HG03378 (cell line): Measurements from ENCODE around the gene TCP11L1.

ENCODE experiments used
- ATAC-seq: cut with Tn5 transposase; IDR thresholded peaks from one replicate; pipeline ENCODE4 v1.9.1; 2021; ENCODE audit warnings: mild to moderate bottlenecking, moderate library complexity; ENCODE audit not compliant: unreplicated experiment

Gene TCP11L1, protein sequence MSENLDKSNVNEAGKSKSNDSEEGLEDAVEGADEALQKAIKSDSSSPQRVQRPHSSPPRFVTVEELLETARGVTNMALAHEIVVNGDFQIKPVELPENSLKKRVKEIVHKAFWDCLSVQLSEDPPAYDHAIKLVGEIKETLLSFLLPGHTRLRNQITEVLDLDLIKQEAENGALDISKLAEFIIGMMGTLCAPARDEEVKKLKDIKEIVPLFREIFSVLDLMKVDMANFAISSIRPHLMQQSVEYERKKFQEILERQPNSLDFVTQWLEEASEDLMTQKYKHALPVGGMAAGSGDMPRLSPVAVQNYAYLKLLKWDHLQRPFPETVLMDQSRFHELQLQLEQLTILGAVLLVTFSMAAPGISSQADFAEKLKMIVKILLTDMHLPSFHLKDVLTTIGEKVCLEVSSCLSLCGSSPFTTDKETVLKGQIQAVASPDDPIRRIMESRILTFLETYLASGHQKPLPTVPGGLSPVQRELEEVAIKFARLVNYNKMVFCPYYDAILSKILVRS

DNA sequence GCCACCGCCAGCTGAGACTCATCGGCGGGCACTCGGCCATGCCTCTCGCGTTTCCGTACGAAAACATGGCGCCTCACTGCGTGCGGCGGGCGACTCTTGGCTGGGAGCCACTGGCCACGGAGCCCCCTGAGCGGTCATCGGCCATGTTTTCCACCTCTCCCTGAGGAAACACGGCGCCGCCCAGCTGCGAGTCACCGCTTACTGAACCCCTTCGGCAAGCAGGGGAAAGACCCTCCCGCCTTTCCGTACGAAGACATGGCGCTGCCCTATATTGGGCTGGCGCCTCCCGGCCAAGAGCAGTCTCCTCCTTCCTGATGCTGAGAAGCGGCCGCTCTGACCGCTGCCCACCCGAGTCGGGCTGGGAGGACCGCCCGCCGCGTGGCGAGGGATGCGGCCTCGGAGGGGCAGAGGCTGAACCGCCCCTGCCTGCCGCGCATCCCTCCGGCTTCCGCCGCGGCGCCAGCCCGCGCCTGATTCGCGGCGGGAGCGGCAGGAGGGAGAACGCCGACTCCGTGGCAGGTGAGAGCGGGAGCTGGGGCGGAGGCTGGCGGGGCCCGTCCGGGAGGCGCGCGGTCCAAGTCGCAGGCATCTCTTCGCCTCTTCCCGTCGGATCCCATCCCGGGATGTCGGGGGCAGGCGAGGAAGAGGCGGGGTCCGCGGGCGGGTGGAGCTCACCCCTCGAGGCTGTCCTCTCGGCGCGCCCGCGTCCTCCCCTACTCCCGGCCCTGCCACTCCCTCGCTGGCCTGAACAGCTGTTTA, at the start of gene TCP11L1:
TCP11L1 (plus strand) TSS at position 299 of the 759 bp plus-strand sequence. CDS start 4,202 bp downstream, outside the sequence.
- peak; percentile 72 for ATAC-seq

DNA sequence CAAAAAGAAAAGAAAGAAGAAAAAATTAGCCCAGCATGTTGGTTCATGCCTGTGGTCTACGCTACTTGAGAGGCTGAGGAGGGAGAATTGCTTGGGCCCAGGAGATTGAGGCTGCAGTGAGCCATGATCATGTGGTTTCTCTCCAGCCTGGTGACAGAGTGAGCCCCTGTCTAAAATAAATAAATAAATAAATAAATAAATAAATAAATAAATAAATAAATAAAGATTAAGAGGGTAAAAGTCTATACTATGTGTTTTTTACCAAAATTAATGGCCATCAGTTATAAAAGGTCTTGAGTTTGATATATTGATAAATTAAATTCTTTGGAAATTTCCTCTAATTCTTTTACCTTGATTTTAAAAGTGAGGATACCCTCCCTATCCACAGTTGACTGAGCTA, 48.9 kb upstream of the TCP11L1 start:
- no peak for ATAC-seq

DNA sequence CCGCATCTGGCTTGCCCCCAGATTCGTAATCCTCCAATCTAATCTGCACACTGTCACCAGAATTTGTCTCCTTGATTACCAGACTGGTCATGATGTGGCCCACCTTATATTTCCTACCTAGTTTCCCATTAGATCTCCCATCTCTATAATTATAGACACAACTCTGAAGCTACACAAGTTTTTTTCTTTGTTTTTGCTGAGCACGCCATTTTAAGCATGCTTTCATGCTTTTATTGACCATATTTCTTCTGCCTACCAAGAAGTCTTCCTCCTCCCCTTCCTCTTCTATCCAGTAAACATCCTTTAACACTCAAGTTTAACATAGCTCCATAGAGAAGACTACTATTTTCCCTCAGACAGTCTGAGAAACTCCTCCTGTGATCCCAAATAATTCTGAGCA, 47.9 kb upstream of the TCP11L1 start:
- ATAC-seq: no peak

DNA sequence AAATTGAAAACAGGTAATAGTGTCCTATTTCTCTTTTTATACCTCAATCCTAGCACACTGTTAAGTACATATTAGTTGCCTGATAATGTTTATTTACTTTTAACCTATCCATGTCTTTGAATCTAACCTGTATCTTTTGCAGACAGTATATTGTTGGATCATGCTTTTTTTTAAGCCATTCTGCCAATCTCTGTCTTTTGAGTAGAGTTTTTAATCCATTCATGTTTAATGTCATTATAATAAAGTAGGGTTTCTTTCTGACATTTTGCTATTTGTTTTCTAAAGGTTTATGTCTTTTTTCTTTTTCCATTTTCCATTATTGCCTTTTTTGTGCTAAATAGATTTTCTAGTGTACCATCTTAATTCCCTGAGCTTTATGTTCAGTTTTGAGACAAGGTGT, 47.5 kb upstream of the TCP11L1 start:
- ATAC-seq: no peak

DNA sequence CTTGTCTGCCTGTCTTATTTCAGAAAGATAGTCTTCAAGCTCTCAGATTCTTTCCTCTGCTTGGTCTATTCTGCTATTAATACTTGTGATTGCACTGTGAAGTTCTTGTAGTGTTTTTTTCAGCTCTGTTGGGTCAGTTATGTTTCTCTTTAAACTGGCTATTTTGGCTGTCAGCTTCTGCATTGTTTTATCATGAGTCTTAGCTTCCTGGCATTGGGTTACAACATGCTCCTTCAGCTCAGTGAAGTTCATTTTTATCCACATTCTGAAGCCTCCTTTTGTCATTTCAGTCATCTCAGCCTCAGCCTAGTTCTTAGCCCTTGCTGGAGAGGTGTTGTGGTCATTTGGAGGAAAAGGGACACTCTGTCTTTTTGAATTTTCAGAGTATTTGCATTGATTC, 39.2 kb upstream of the TCP11L1 start:
- ATAC-seq: no peak

DNA sequence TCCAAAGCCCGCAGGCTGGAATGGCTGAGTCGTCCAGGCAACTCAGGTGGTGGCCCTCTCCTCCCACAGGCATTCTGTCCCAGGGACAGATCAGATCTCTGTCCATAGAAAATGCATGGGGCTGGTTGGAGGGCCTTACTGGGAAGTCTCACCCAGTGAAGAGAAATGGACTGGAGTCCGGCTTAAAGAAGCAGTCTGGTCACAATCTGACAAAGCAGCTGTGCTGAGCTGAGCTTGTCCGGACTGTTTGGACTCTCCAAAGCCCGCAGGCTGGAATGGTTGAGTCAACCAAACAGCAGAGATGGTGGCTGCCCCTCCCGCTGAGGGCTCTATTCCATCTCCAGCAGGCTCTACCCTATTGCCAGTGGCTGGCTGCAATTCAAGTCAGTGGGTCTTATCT, 38.1 kb upstream of the TCP11L1 start:
- no peak for ATAC-seq

DNA sequence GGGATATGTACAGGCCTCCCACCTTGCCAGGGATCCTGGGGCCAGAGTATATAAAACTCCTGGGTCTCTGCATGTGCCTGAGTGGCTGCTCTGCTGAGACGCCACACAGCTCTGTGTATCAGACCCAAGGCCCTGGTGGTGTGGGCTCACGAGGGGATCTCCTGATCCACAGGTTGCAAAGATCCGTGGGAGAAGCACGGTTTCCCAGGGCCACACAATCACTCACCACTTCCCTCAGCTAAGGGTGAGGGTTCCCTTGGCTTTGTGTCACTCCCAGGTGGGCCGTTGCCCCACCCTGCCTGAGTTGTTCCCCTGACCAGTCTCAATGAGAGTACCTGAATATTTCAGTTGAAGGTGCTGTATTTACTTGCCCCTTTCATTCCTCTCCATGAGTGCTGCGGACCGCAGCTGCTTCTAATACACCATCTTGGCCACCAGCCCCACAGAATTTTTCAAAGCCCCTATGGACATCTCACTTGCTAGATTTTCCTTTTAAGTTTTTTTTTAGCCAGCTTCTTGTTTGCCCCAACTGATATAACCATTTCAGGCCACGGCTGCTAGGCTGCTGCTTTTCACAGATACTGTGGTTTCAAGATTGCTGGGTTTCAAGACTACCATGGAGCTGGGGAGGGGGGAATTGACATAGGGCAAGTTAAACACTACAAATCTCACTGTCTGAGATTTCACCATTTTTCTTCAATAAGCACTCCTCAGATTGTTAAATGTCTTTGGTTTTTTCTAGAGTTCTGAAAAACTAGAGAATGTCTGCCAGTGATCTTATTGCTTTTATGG, 37.4 kb upstream of the TCP11L1 start:
- no peak for ATAC-seq

DNA sequence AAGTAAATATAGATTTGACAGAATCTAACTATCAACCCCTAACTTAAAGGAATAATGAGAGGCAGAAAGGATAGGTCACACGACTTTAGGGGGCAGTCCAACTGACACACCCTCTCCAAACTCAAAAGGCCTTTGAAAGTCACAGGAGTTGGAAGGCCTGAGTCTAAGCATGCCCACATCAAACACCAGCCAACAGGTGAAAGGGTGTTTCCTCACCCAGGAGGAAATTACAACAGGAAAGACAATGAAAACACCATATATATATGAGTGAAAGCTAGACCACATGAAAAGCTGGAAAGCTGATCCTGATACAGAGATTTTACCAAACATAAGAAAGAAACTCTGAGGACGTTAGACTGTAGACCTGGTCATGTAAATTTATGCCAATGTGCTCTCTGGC, 34.2 kb upstream of the TCP11L1 start:
- ATAC-seq: no peak

DNA sequence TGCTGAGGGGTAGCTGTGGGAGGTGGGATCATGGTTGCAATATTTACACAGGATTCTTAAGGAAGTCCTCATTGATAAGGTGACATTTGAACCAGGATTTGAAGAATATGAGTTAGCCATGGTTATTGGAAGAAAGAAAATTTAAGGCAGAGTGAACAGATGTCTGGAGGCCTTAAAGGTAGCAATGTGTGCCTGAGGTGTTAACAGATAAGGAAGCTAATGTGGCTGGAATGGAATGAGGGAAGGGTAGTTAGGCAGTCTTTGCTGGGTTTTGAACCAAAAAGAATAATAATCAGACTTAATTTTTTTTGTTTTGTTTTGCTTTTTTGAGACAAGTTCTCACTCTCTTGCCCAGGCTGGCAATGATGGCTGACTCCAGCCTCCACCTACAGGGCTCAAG, 33.4 kb upstream of the TCP11L1 start:
- ATAC-seq: no peak

DNA sequence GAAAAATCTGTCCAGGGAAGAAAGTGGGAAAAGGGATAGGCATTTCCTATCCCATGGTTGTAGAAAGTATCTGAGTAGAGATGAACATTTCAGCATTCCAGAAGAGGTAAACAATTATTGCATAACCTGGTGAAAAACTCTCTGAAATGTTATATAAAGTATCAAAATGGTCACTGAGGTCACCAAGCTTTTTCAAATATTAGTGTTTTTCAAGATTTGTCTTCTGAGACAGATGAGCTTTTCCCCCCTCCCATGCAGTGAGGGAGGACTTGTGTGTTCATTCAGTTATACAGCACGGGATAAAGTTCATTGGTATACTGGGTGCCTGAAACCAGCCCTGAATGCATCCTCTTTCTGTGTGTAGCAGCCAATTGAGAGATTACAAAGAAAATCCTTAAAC, 25.6 kb upstream of the TCP11L1 start:
- no peak for ATAC-seq

DNA sequence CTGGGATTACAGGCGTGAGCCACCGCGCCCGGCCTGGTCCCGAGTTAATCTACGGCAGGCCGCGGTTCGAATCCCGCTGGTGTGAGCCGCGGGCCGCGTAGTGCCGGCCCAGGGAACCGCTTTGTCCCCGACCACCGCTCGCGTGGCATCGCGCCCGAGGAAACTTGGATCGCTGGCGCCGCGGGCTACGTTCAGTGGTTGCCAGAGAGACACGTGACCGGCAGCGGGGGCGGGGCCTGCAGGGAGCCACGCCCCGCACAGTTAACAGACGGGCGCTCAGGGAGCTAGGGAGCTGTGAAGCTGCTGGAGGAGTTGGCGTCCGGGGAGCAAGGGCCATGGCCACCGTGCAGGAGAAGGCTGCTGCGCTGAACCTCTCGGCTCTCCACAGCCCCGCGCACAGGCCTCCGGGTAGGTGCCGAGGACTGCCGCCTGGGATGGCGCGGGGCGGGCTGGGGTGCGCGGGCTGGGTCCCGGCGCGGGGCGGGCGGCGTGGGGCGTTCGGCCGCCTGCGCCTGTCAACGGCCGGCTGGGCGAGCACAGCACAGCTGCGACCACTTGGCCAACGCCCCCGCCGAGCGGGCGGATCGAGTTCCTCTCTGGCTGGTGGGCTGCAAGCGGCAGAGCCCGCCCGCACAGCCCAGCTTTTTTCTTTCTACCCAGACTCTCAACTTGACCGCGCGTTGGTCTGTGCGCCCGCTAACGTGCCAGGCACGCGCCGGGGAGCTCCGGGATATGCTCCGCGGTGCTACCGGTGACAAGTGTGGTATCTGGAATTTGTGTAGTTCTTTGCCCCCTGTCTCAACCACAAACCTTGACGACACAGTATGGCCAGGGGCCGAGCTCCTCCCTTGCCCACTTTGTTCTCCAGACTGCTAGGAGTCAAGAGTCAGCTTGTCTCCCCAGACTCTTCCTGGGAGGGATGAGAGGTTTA, 23.5 kb upstream of the TCP11L1 start, which contains the start of gene DEPDC7:
DEPDC7 (plus strand) TSS at position 258 of the 931 bp plus-strand sequence; CDS start at position 336, 78 bp downstream.
- ATAC-seq: peak; percentile 63

DNA sequence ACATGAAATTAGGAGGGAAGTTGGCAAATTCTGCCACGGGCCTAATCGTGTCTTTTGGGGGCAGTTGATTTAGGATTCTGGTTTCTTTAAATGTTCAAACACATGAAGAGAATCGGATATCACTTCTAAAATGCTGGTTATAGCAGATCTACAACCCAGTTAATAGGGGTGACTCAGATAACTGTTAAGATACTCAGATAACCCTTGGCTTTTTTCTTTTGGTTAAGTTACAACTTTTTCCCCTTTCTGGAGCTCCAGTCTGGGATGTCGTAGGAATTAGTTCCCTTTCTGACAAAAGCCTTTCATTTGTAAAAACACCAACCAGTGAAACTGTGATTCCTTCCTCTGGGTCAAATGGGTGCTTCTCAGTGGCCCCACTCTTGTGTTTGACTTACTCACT, 22.7 kb upstream of the TCP11L1 start:
- no peak for ATAC-seq

DNA sequence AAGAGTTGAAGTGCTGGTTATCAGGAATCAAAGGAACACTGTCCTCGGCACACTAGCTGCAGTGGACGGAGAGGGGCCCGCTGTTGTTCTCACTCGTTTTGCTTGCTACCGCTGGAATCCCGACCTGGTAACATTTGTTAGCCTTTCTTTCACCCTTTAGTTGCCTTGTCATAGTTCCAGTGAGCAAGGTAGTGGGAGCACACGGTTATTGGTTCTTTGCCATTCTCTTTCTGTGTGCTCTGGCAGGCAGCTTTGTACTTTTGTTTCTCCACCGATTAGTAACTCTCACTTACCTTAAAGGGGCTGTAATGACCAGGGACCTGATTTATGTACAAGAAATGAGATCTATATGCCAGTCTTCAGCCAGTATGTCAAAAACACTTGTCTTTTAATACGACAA, 21.9 kb upstream of the TCP11L1 start:
- ATAC-seq: no peak

DNA sequence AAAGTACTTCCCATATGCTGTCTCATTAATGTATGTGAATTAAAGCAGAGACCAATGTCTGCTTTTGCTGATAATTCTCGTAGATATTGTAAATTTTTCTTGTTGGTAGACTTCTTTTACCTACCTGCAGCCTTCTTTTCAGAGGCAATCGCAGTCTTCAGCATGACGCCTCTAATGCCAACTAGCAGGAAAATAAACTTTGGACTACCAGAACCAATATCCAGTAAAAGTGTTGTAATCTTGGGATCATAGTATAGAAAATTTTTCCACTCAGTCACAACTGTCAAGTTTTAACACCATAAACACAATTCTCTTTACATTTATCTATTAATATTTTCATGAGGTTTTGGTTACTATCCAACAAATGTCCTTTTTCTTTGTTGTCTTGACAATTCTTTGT, 21.4 kb upstream of the TCP11L1 start:
- ATAC-seq: no peak

DNA sequence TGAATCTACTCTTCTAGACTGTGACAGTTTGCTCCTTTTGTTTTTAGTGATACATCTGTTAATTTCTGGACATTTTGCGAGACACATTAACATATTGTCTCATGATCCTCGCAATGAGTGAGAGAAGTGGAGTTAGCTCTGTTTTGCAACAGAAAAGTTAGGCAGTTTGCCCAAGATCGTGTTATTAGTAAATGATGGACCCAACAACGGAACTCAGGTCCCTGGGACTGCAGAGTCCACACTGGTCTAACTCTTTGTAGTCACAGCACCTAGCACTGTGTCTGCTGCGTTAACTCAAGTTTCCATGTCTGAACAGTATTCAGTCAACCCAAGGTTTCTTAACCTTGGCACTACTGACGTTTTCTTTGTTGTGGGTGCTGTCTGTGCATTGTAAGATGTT, 20.5 kb upstream of the TCP11L1 start:
- ATAC-seq: no peak

DNA sequence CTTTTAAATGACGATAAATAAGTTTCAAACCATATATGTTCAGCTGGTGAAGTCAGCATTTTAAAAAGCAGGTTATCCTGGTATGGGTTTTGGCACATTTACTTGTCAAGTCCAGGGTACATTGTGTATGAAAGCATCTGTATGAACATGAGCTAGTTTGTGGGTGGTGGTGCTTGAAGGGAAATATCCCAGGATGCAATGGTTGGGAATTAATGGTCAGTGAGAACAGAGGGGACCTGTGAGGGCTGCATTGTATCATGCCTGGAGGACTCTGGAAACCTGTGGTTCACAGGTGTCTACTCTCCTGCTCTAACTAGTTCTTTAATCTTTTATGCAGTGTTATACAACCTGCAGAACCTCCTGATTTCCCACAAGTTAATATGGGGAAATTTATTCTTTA, 17.9 kb upstream of the TCP11L1 start:
- no peak for ATAC-seq

DNA sequence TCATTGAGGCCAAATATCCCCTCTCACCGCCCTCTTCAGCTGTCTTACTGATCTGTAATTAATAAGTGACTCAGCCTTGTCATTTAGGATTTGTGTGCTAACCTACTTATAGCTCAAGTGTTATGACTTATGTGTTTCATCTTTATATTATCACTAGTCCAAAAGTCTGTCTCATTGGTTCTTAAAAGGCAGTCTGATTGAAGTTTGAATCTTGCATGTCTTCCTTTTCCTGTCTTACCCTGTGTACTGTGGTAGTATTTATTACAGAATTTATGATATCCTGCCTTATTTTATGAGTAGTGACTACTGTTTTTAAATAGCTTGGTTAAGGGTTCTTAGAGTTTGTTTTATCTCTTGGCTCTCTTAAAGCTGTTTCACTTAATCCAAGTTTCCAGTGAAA, 17.4 kb upstream of the TCP11L1 start:
- no peak for ATAC-seq

DNA sequence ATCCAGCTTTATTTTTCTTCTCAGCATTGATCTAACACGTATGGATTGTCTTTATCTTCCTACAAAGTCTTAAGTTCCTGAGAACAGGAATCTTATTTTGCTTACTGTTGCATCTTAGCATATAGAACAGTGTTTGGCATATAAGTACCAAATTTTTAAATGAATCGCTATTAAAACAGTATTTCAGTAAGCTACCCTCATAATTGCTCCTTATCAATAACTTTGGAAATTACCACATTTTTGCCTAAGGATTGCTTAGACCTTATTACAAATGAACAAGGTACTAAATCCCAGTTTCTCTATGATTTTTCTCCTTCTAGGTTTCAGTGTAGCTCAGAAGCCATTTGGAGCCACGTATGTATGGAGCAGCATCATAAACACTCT, 14.0 kb upstream of the TCP11L1 start:
- ATAC-seq: no peak

DNA sequence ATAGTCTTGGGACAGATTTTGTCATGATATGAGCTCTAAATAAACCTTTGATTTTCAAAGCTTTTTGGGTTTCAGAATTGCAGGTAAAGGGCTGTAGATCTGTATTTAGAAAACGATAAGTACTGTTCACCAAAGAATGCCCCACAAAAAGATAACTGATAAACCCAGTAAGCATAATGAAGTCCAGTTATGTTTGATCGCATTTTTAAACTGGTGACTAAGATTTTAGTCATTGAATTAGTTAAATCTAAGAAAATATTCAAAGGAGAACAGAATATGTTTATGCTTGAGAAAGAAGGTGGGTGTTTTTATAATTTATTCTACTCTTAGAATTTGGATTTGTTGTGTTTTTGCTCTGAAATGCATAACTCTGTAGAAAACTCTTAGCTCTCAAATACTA, 12.1 kb upstream of the TCP11L1 start:
- ATAC-seq: no peak

DNA sequence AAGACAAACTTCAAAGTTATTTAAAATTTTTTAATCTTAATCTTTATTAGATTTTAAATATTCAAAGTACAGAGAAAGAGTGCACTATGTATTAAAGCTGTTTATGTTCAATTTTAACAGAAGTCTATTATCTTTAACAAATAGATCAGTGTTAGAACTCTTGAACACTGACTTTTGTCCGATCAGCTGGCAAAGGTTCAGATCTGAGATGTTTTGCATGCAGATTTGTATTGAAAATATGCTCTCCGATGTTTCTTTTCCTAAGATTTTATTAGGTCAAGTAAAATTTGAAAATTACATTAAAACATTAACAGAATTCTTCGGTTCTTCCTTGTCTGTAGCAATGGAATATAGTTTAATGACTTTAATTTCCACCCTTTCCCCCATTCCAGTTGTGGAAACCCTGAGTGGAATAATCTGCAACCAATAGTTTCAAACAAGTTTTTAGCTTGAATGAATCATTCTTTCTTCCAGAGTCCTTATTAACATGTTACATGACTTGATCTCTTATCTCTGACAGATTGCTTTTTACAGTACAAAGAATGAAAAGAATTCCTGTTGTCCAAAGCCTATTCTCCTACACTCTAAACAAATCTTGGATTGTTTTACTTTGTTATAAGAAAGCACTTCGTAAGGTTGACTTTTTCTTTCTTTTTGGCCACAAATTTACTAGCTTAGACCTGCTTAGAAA, 11.4 kb upstream of the TCP11L1 start:
- ATAC-seq: no peak
